ENCODE data around the gene ACAD9.
"Not testable (repeated sequence)": the region's sequence is repeated elsewhere in the genome, so short reads cannot be mapped to it uniquely, and the experiment has no call there.

The ACAD9 gene

GRCh38 chr3:128902426-128902825 lies 23.0 kb downstream of the ACAD9 start:
- DNase-seq: no peak

GRCh38 chr3:128903501-128903900 lies 24.1 kb downstream of the ACAD9 start:
- no peak for DNase-seq

- no peak for DNase-seq
Measured at GRCh38 chr3:128906031-128906803, 26.8 kb downstream of the ACAD9 start.

DNA sequence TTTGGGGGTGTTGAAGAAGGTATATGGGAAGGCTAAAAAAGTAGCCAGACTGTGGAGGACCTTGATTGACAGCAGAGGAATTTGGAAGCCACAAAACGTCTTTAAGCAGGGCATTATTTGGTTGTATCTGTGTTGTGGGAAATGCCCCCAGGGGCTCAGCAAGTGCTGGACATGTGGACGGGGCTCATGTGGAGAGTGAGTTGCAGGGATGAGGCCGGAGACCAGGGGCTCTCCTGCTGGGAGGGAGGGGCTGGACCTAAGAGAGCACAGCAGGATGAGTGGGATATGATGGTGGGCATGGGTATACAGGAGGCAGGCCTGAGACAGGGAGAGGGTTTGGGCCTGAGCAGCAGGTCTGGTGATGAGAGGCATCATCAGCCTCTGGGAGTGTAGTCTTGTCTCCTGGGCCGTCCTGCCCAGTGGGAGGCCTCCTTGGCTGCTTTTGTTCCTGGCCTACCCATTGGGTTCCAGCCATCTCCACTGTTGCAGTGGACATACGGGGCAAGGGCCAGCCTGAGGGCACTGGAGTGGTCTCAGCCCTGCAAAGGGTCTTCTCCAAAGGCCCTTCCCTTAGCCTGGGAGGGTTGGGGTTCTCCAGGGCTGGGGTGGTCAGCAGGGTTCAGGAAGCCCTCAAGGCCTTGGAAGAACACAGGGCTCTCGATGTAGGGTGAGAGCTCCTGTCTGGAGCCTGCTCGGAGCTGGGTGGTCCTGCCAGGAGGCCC lies 27.5 kb downstream of the ACAD9 start:
- DNase-seq: no peak

GRCh38 chr3:128907706-128908445 lies 28.5 kb downstream of the ACAD9 start:
- DNase-seq: no peak

GRCh38 chr3:128908951-128909350 lies 29.5 kb downstream of the ACAD9 start:
- no peak for DNase-seq

GRCh38 chr3:128910006-128910405 lies 30.6 kb downstream of the ACAD9 start:
- DNase-seq: no peak

GRCh38 chr3:128911911-128912310 lies 32.5 kb downstream of the ACAD9 start:
- DNase-seq: no peak

- DNase-seq: no peak
Measured at GRCh38 chr3:128914966-128915645, 35.7 kb downstream of the ACAD9 start.

- no peak for DNase-seq
Measured at GRCh38 chr3:128917291-128917690, 37.9 kb downstream of the ACAD9 start.

- no peak for DNase-seq
Measured at GRCh38 chr3:128919988-128920387, 40.6 kb downstream of the ACAD9 start.

- no peak for DNase-seq
Measured at GRCh38 chr3:128922804-128923459, 43.5 kb downstream of the ACAD9 start.

GRCh38 chr3:128923576-128923975 lies 44.2 kb downstream of the ACAD9 start:
- DNase-seq: no peak

GRCh38 chr3:128923986-128924385 lies 44.6 kb downstream of the ACAD9 start:
- DNase-seq: not testable (repeated sequence)

GRCh38 chr3:128929364-128929763 lies 49.9 kb downstream of the ACAD9 start:
- no peak for DNase-seq

- DNase-seq: no peak
Measured at GRCh38 chr3:128931046-128931445, 51.6 kb downstream of the ACAD9 start.

DNA sequence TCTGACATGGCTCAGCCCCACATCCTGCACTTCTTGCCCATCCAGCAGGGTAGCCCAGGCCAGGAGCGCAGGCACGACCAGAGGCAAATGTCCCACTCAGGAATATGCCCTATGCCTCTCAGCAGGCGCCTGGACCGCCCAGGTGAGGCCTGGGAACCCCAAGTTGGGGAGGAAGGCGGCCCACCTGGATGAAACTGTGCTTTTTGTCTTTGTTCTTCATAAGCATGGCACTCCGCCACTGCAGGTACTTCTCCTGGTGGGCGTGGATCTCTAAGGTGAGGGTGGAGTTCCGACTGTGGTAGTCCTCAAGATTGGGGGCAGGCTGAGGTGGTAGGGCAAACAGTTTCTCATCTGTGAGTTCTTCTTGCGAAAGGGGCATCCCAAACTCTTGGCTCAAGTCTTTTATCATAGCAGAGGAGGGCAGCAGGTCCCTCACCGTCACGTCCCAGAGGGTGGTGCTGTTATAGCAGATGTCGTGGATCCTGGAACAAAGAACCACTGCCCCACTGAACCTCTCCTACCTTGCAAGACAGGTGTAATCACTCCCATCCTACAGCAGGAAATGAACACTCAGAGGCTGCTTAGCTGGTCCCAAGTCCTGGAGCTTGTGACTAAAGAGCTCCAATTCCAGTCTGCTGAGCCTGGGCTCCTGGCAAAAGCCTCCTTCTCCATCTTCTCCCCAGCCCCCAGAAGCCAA lies 53.2 kb downstream of the ACAD9 start:
- no peak for DNase-seq

GRCh38 chr3:128933213-128933921 lies 53.9 kb downstream of the ACAD9 start:
- DNase-seq: no peak

DNA sequence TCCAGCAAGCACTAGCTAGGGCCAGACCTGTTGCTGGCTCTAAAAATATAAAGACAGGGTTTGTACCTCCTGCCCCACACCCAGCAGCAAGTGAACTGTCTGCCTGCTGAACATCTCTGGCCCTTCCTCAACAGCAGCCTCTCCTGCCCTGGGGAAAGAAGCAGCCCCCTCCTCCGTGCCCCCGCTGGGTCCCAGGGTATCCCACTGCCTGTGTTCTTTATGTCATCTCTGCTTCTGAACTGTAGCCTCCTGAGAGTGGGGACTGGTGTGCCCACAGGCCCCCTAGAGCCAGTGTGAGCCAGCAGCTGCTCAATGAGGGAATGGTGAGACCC lies 54.5 kb downstream of the ACAD9 start:
- DNase-seq: no peak

DNA sequence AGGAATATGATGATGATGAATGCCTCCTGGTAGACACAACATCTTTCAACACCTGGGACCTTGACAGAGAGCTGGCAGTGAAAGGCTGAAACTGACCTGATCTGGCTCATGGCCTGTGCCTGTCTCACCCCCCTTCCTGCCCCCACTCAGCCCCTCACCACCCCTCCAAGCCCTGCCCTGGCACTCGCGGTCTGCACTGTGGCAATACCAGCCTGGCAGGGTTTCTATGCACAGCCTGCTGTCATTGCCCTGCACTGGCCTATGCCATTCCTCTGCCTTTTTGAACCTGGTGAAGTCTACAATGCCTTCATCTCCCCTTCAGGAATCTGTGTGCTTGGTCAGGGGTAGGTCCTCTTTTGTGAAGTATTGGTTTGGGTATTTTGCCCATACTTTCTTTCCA lies 56.5 kb downstream of the ACAD9 start:
- DNase-seq: no peak

GRCh38 chr3:128936341-128936740 lies 56.9 kb downstream of the ACAD9 start:
- DNase-seq: no peak

All from hippocampal formation (tissue), 2 donors.